ENCODE results near the gene OR5AP2.

GRCh38 chr11:56642339-56642738 is at the start of gene OR5AP2:
- TF ChIP-seq CTCF (IDR thresholded peaks at IDR 0.05) (no peak), POLR2A (IDR thresholded peaks at IDR 0.05) (no peak)
